Immature natural killer cell (primary cell): ENCODE data around the gene BIN2. TPM values are rescaled to one million over a fixed set of nuclear protein-coding genes. Genes with fewer than 3 reads are reported as not detected.

ENCODE experiments used
- DNase-seq, 3 donors: peaks; one replicate each; pipeline ENCODE4 v3.0.0; 2022; ENCODE audit warnings: mixed read lengths in 1 of 3
- H3K27ac Mint-ChIP-seq, 6 donors: one replicate each; pipeline ENCODE4 v1.8.0; 2020; ENCODE audit warnings: mixed read lengths in 6 of 6, mild to moderate bottlenecking in 5 of 6, inconsistent platforms in 4 of 6, moderate library complexity in 3 of 6
- H3K27me3 Mint-ChIP-seq, 3 donors: one replicate each; pipeline ENCODE4 v1.8.0; 2020 to 2021; ENCODE audit warnings: low read depth in 3 of 3, mild to moderate bottlenecking in 3 of 3, mixed read lengths in 3 of 3, moderate library complexity in 3 of 3, inconsistent platforms in 1 of 3
- H3K36me3 Mint-ChIP-seq, 3 donors: one replicate each; pipeline ENCODE4 v1.8.0; 2020; ENCODE audit warnings: mixed read lengths in 3 of 3, inconsistent platforms in 2 of 3, mild to moderate bottlenecking in 2 of 3
- H3K4me1 Mint-ChIP-seq, 2 donors: one replicate each; pipeline ENCODE4 v1.8.0; 2020; ENCODE audit warnings: inconsistent platforms in 2 of 2, mild to moderate bottlenecking in 2 of 2, mixed read lengths in 2 of 2, moderate library complexity in 1 of 2
- H3K4me3 Mint-ChIP-seq, 5 donors: one replicate each; pipeline ENCODE4 v1.8.0; 2020; ENCODE audit warnings: mild to moderate bottlenecking in 5 of 5, mixed read lengths in 5 of 5, inconsistent platforms in 3 of 5, moderate library complexity in 3 of 5
- H3K9me3 Mint-ChIP-seq, 6 donors: one replicate each; pipeline ENCODE4 v1.8.0; 2020; ENCODE audit warnings: mild to moderate bottlenecking in 6 of 6, mixed read lengths in 6 of 6, inconsistent platforms in 4 of 6, moderate library complexity in 3 of 6
- polyA plus RNA-seq, 3 donors: library from polyadenylated mRNA; unstranded; fragments of 300-500 nt; fragmentation: Illumina TruSeq; gene quantifications; one replicate each; pipeline ENCODE4 v1.2.3, GENCODE V29; 2021

BIN2 gene
- 100 to 1,000 TPM; 353 to 582 (median 359) TPM for polyA plus RNA-seq

- peak; percentile 87 to 90 (median 89) for DNase-seq
- Mint-ChIP-seq H3K4me3 (peak within 1 kb of the TSS; percentile 86 to 99 (median 97)), H3K9me3 (no peaks in the 10 kb centered on the region), H3K27ac (peak within 1 kb of the TSS; percentile 92 to 100 (median 96)), H3K4me1 (peaks cover 89 to 93% of the 10 kb centered on the region in 2 donors), H3K27me3 (peaks cover 9 to 24% (median 14%) of the 10 kb centered on the region in 3 donors), H3K36me3 (peaks cover 22 to 31% (median 29%) of the 10 kb centered on the region in 3 donors)
Measured at GRCh38 chr12:51323966-51324895, at the start of gene BIN2. Gene BIN2 (minus strand): TSS chr12:51324174. CDS start chr12:51324102, 72 bp downstream.

DNA sequence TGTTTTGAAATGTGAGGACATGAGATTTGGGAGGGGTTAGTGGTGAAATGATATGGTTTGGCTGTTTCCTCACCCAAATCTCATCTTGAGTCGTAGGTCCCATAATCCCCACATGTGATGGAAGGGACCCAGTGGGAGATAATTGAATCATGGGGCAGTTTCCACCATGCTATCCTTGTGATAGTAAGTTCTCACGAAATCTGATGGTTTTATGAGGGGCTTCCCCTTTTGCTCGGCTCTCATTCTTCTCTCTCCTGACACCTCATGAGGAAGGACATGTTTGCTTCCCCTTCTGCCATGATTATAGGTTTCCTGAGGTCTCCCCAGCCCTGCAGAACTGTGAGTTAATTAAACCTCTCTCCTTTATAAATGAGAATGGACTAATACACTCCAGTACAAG is 49.2 kb upstream of the BIN2 start:
- no peak overlapping the region for H3K4me3 Mint-ChIP-seq
- peaks cover 32 to 59% (median 51%) of the 10 kb centered on the region in 3 donors for H3K36me3 Mint-ChIP-seq
- DNase-seq: no peak
- H3K4me1 Mint-ChIP-seq: peaks cover 33 to 36% of the 10 kb centered on the region in 2 donors
- H3K27ac Mint-ChIP-seq: peak overlapping the region in 4 of 6 donors; percentile 36 to 94 (median 70)
- no peaks in the 10 kb centered on the region for H3K9me3 Mint-ChIP-seq
- H3K27me3 Mint-ChIP-seq: peaks cover 11 to 15% (median 14%) of the 10 kb centered on the region in 3 donors

DNA sequence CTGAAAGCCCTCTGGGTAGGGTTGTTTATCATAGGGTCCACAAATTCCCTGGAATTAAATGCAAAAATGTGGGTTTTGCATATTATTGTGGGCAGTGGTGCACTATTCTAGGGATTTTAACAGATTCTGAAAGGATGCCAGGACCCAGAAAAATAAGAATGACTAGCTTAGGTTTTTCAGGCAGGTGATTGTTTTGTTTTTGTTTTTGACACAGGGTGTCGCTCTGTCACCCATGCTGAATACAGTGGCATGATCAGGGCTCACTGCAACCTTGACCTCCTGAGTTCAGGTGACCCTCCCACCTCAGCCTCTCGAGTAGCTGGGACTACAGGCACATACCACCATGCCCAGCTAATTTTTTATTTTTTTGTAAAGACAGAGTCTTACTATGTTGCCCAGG is 48.0 kb upstream of the BIN2 start:
- Mint-ChIP-seq H3K27me3 (peaks cover 11 to 20% (median 14%) of the 10 kb centered on the region in 3 donors), H3K9me3 (no peaks in the 10 kb centered on the region), H3K36me3 (peaks cover 28 to 47% (median 40%) of the 10 kb centered on the region in 3 donors), H3K27ac (peak overlapping the region in 5 of 6 donors; percentile 25 to 99 (median 89)), H3K4me1 (peaks cover 40 to 46% of the 10 kb centered on the region in 2 donors), H3K4me3 (no peak overlapping the region)
- no peak for DNase-seq

DNA sequence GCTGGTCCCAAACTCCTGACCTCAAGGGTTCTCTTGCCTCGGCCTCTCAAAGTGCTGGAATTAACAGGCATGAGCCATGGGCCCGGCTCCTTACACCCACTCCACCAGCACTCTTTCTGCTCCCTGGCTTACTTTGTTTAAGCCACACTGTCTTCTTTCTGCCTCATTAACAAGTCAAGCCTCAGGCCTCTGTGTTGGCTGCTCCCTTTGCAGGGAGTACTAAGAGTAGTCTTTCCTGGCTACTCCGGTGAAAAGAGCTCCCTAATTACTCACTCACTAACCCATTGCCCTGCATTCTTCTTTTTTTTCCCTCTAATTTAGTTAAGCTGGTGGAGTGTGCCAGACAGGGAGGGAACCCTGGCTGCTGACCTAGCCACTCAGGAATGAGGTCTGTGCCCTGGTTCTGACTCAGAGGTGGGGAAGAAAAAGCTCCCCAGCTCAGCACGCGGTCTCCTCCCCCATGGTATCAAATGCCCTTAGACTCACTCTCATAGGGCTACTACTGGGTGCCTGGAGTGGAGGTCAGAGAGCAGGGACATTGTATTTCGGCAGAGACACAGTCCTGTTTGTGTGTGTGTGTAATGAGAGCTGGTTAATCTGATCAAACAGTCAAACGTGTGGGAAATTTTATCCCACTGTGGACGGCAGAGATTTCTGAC is 47.5 kb upstream of the BIN2 start:
- Mint-ChIP-seq H3K36me3 (peaks cover 28 to 42% (median 41%) of the 10 kb centered on the region in 3 donors), H3K4me1 (peaks cover 40 to 46% of the 10 kb centered on the region in 2 donors), H3K27ac (peak overlapping the region in 5 of 6 donors; percentile 86 to 99 (median 89)), H3K9me3 (no peaks in the 10 kb centered on the region), H3K4me3 (peak overlapping the region in 2 of 5 donors; percentile 51 to 67), H3K27me3 (peaks cover 11 to 21% (median 15%) of the 10 kb centered on the region in 3 donors)
- no peak for DNase-seq

DNA sequence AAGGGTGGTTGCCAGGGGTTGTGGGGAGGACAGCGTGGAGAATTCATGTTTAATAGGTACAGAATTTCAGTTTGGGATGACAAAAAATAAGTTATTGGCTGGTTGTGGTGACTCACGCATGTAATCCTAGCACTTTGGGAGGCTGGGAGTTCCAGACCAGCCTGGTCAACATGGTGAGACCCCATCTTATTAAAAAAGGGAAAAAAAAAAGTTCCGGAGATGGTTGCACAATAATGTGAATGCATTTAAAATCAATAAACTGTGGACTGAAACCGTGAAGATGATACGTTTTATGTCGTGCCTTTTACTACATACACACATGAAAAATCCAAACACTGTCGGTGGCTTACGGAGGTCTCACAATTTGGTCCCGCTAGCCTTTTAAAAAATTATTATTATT is 46.7 kb upstream of the BIN2 start:
- peaks cover 11 to 21% (median 16%) of the 10 kb centered on the region in 3 donors for H3K27me3 Mint-ChIP-seq
- H3K27ac Mint-ChIP-seq: peak overlapping the region in 5 of 6 donors; percentile 32 to 99 (median 99)
- H3K9me3 Mint-ChIP-seq: no peaks in the 10 kb centered on the region
- H3K4me3 Mint-ChIP-seq: peak overlapping the region in 1 of 5 donors; percentile 21
- peaks cover 40 to 46% of the 10 kb centered on the region in 2 donors for H3K4me1 Mint-ChIP-seq
- no peak for DNase-seq
- H3K36me3 Mint-ChIP-seq: peaks cover 28 to 45% (median 45%) of the 10 kb centered on the region in 3 donors

- Mint-ChIP-seq H3K27ac (peak overlapping the region; percentile 89 to 99 (median 99)), H3K4me1 (peaks cover 38 to 41% of the 10 kb centered on the region in 2 donors), H3K27me3 (peaks cover 11 to 21% (median 16%) of the 10 kb centered on the region in 3 donors), H3K36me3 (peaks cover 21 to 37% (median 37%) of the 10 kb centered on the region in 3 donors), H3K9me3 (no peaks in the 10 kb centered on the region), H3K4me3 (peak overlapping the region; percentile 77 to 90 (median 84))
- no peak for DNase-seq
Measured at GRCh38 chr12:51369581-51369980, 45.6 kb upstream of the BIN2 start.

- H3K9me3 Mint-ChIP-seq: no peaks in the 10 kb centered on the region
- peak overlapping the region; percentile 77 to 90 (median 84) for H3K4me3 Mint-ChIP-seq
- H3K27me3 Mint-ChIP-seq: peaks cover 11 to 21% (median 16%) of the 10 kb centered on the region in 3 donors
- peaks cover 38 to 41% of the 10 kb centered on the region in 2 donors for H3K4me1 Mint-ChIP-seq
- DNase-seq: peak; percentile 95 to 98 (median 96)
- H3K27ac Mint-ChIP-seq: peak overlapping the region; percentile 89 to 99 (median 99)
- H3K36me3 Mint-ChIP-seq: peaks cover 20 to 34% (median 34%) of the 10 kb centered on the region in 3 donors
Measured at GRCh38 chr12:51368640-51369517, 44.9 kb upstream of the BIN2 start.

- Mint-ChIP-seq H3K4me3 (no peak overlapping the region), H3K4me1 (peaks cover 29 to 31% of the 10 kb centered on the region in 2 donors)
Measured at GRCh38 chr12:51365276-51365675, 41.3 kb upstream of the BIN2 start.

DNA sequence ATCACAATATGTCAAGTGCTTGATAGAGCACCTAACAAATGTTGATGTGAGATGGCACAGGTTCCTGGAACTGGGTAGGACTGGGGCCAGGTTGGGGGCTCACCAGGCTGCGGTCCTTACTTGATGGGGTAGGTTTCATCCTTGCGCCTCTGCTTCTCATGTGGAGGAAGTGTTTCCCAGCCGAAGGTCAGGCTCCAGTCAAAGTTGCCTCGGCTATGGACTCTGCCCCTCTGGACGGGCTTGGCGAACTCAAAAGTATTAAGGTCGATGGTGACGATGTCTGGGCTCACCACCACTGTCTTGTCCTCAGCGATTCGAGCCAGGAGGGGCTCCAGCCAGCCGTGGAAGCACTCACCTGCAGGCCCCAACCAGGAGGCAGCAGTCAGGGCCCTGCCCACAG is 40.0 kb upstream of the BIN2 start:
- no peak for DNase-seq
- peak overlapping the region in 2 of 6 donors; percentile 13 to 62 for H3K27ac Mint-ChIP-seq
- peaks cover 4 to 16% (median 9%) of the 10 kb centered on the region in 3 donors for H3K27me3 Mint-ChIP-seq
- H3K4me3 Mint-ChIP-seq: no peak overlapping the region
- H3K9me3 Mint-ChIP-seq: no peaks in the 10 kb centered on the region
- H3K36me3 Mint-ChIP-seq: peaks cover 12 to 36% (median 32%) of the 10 kb centered on the region in 3 donors
- peaks cover 16 to 18% of the 10 kb centered on the region in 2 donors for H3K4me1 Mint-ChIP-seq

More at GRCh38 chr12:51365276-51365675, 41.3 kb upstream of the BIN2 start:
- H3K27me3 Mint-ChIP-seq: peaks cover 5 to 24% (median 11%) of the 10 kb centered on the region in 3 donors
- peaks cover 8 to 26% (median 23%) of the 10 kb centered on the region in 3 donors for H3K36me3 Mint-ChIP-seq
- no peak for DNase-seq
- H3K9me3 Mint-ChIP-seq: no peaks in the 10 kb centered on the region
- H3K27ac Mint-ChIP-seq: peak overlapping the region in 3 of 6 donors; percentile 13 to 84 (median 72)

DNA sequence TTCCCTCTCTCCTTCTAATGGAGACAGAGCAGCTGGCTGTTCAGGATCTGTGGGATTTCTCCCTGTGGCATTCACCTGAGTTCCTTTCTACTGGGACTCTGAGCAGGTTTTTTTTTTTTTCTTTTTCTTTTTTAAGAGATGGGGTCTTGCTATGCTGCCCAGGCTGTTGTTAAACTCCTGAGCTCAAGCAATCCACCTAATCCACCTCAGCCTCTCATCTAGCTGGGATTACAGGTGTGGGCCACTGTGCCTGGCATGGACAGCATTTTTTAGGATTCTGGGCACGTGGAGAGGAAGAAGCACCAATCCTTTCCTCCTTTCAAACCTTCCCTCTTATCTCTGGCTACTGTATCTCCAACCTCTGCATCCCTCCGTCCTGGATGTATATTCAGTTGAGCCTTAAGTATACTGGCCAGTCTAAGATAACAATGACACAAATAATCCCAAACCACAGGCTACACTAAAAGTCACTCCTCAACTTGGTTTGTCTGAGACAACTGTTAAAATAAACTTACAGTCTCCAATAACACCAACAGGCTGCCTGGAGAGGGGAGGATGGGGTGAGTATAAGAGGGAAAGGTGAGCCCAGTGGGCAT is 38.9 kb upstream of the BIN2 start:
- DNase-seq: no peak
- Mint-ChIP-seq H3K36me3 (peaks cover 14 to 45% (median 36%) of the 10 kb centered on the region in 3 donors), H3K4me3 (no peak overlapping the region), H3K27ac (peak overlapping the region in 2 of 6 donors; percentile 8 to 26), H3K27me3 (peaks cover 0 to 9% (median 2%) of the 10 kb centered on the region in 3 donors), H3K9me3 (no peaks in the 10 kb centered on the region), H3K4me1 (peaks cover 6% of the 10 kb centered on the region in 2 donors)

GRCh38 chr12:51362307-51362706 is 38.3 kb upstream of the BIN2 start:
- no peak for DNase-seq
- Mint-ChIP-seq H3K9me3 (no peaks in the 10 kb centered on the region), H3K27me3 (peaks cover 0 to 5% (median 2%) of the 10 kb centered on the region in 3 donors), H3K27ac (no peak overlapping the region), H3K4me1 (peaks cover under 1% of the 10 kb centered on the region in 2 donors), H3K36me3 (peaks cover 13 to 49% (median 36%) of the 10 kb centered on the region in 3 donors), H3K4me3 (no peak overlapping the region)
